ENCODE data around the gene SVEP1.

DNA sequence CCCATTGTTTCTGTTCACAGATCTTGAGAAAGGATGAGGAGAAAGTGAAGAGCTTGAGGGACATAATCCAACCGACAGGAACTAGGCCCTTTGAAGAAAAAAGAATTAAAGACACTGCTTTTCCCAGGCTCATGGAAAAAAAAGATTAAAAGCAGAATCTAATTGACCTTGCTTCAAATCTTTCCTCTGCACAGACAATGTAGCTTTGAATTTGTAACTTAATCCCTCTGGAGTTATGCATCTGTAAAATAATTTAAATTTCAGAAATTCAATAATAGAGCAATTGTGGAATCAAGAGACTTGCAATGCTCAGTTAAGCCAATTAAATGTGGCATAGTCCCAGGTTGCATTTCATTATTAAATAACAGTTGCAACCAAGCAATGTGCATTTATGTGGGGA, 64.6 kb downstream of the SVEP1 start:
- TF ChIP-seq, protein P1, sequence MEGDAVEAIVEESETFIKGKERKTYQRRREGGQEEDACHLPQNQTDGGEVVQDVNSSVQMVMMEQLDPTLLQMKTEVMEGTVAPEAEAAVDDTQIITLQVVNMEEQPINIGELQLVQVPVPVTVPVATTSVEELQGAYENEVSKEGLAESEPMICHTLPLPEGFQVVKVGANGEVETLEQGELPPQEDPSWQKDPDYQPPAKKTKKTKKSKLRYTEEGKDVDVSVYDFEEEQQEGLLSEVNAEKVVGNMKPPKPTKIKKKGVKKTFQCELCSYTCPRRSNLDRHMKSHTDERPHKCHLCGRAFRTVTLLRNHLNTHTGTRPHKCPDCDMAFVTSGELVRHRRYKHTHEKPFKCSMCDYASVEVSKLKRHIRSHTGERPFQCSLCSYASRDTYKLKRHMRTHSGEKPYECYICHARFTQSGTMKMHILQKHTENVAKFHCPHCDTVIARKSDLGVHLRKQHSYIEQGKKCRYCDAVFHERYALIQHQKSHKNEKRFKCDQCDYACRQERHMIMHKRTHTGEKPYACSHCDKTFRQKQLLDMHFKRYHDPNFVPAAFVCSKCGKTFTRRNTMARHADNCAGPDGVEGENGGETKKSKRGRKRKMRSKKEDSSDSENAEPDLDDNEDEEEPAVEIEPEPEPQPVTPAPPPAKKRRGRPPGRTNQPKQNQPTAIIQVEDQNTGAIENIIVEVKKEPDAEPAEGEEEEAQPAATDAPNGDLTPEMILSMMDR (IDR thresholded peaks at IDR 0.05; ENCODE audit: low read depth, low read length, poor library complexity, severe bottlenecking): no peak
- TF ChIP-seq EZH2phosphoT487 (IDR thresholded peaks at IDR 0.05; ENCODE audit: borderline replicate concordance, low read length): no peak

Measured in DOHH2 (cell line).